HEK293 (cell line): ENCODE data around the gene PTPN9.
A peak's percentile ranks its signal among the peaks of the same experiment; 100 is the strongest.

Experiments used
- EGR2 ChIP-seq: fragments of 450-650 bp; formaldehyde crosslinking; IDR thresholded peaks from 2 replicates; pipeline ENCODE4 v1.5.1; 2016; ENCODE audit warnings: low read depth, missing biosample characterization, missing genetic modification characterization
- ELK4 ChIP-seq: IDR thresholded peaks from 2 replicates; pipeline ENCODE4 v1.6.1; 2011; ENCODE audit warnings: mild to moderate bottlenecking, low read depth, low read length, borderline replicate concordance
- GLIS1 ChIP-seq: fragments of 450-650 bp; formaldehyde crosslinking; IDR thresholded peaks from 2 replicates; pipeline ENCODE4 v1.5.1; 2016; ENCODE audit warnings: missing biosample characterization, missing genetic modification characterization
- KLF17 ChIP-seq: fragments of 450-650 bp; formaldehyde crosslinking; IDR thresholded peaks from 2 replicates; pipeline ENCODE4 v1.5.1; 2016; ENCODE audit warnings: missing biosample characterization, missing genetic modification characterization
- PBX3 ChIP-seq: sonication (generic); formaldehyde crosslinking; IDR thresholded peaks from 2 replicates; pipeline ENCODE4 v1.8.1; 2022; ENCODE audit warnings: mild to moderate bottlenecking, moderate library complexity, missing genetic modification reagents
- PRDM10 ChIP-seq: fragments of 450-650 bp; formaldehyde crosslinking; IDR thresholded peaks from 2 replicates; pipeline ENCODE4 v1.5.1; 2016; ENCODE audit warnings: missing biosample characterization, missing genetic modification characterization
- SCRT1 ChIP-seq: fragments of 450-650 bp; formaldehyde crosslinking; IDR thresholded peaks from 2 replicates; pipeline ENCODE4 v1.5.1; 2016; ENCODE audit warnings: missing biosample characterization, missing genetic modification characterization, borderline replicate concordance
- SP3 ChIP-seq: fragments of 450-650 bp; formaldehyde crosslinking; IDR thresholded peaks from 2 replicates; pipeline ENCODE4 v1.5.1; 2016; ENCODE audit warnings: missing biosample characterization, missing genetic modification characterization
- YY1 ChIP-seq: fragments of 450-650 bp; formaldehyde crosslinking; IDR thresholded peaks from 2 replicates; pipeline ENCODE4 v1.5.1; 2018; ENCODE audit warnings: missing biosample characterization, missing genetic modification characterization
- ZBTB21 ChIP-seq: fragments of 450-650 bp; formaldehyde crosslinking; IDR thresholded peaks from 2 replicates; pipeline ENCODE4 v1.5.1; 2017; ENCODE audit warnings: missing biosample characterization, missing genetic modification characterization
- ZBTB48 ChIP-seq: fragments of 450-650 bp; formaldehyde crosslinking; IDR thresholded peaks from 2 replicates; pipeline ENCODE4 v1.5.1; 2016; ENCODE audit warnings: missing biosample characterization, missing genetic modification characterization
- ZFHX2 ChIP-seq: fragments of 450-650 bp; formaldehyde crosslinking; conservative IDR thresholded peaks from 2 replicates; pipeline ENCODE4 v1.5.1; 2016; ENCODE audit warnings: missing biosample characterization, missing genetic modification characterization
- ZNF10 ChIP-seq: fragments of 450-650 bp; formaldehyde crosslinking; IDR thresholded peaks from 2 replicates; pipeline ENCODE4 v1.5.1; 2017; ENCODE audit warnings: missing biosample characterization, missing genetic modification characterization
- ZNF138 ChIP-seq: fragments of 450-650 bp; formaldehyde crosslinking; IDR thresholded peaks from 2 replicates; pipeline ENCODE4 v1.5.1; 2016; ENCODE audit warnings: missing biosample characterization, missing genetic modification characterization, borderline replicate concordance
- ZNF18 ChIP-seq: fragments of 450-650 bp; formaldehyde crosslinking; IDR thresholded peaks from 2 replicates; pipeline ENCODE4 v1.5.1; 2016; ENCODE audit warnings: missing biosample characterization, missing genetic modification characterization
- ZNF341 ChIP-seq: fragments of 450-650 bp; formaldehyde crosslinking; IDR thresholded peaks from 2 replicates; pipeline ENCODE4; 2016; ENCODE audit warnings: low read depth, missing biosample characterization, missing genetic modification characterization
- ZNF366 ChIP-seq: fragments of 450-650 bp; formaldehyde crosslinking; conservative IDR thresholded peaks from 2 replicates; pipeline ENCODE4 v1.5.1; 2016; ENCODE audit warnings: missing biosample characterization, missing genetic modification characterization
- ZNF48 ChIP-seq: fragments of 450-650 bp; formaldehyde crosslinking; IDR thresholded peaks from 2 replicates; pipeline ENCODE4 v1.5.1; 2016; ENCODE audit warnings: missing biosample characterization, missing genetic modification characterization
- ZNF510 ChIP-seq: fragments of 450-650 bp; formaldehyde crosslinking; IDR thresholded peaks from 2 replicates; pipeline ENCODE4 v1.5.1; 2018; ENCODE audit warnings: mild to moderate bottlenecking, missing genetic modification characterization, missing biosample characterization; ENCODE audit not compliant: insufficient replicate concordance
- ZNF529 ChIP-seq: fragments of 450-650 bp; formaldehyde crosslinking; IDR thresholded peaks from 2 replicates; pipeline ENCODE4 v1.5.1; 2017; ENCODE audit warnings: missing genetic modification characterization, missing biosample characterization; ENCODE audit not compliant: insufficient replicate concordance
- ZNF555 ChIP-seq: fragments of 450-650 bp; formaldehyde crosslinking; conservative IDR thresholded peaks from 2 replicates; pipeline ENCODE4 v1.5.1; 2017; ENCODE audit warnings: missing biosample characterization, mild to moderate bottlenecking, missing genetic modification characterization, inconsistent platforms
- ZNF658 ChIP-seq: fragments of 450-650 bp; formaldehyde crosslinking; IDR thresholded peaks from 2 replicates; pipeline ENCODE4; 2016; ENCODE audit warnings: missing biosample characterization, missing genetic modification characterization
- ZNF660 ChIP-seq: fragments of 450-650 bp; IDR thresholded peaks from 2 replicates; pipeline ENCODE4 v1.5.1; 2018; ENCODE audit warnings: missing biosample characterization, mild to moderate bottlenecking, missing genetic modification characterization
- ZNF664 ChIP-seq: fragments of 450-650 bp; formaldehyde crosslinking; IDR thresholded peaks from 2 replicates; pipeline ENCODE4 v1.5.1; 2016; ENCODE audit warnings: missing biosample characterization, missing genetic modification characterization
- ZNF692 ChIP-seq: fragments of 450-650 bp; formaldehyde crosslinking; IDR thresholded peaks from 2 replicates; pipeline ENCODE4 v1.5.1; 2016; ENCODE audit warnings: missing biosample characterization, missing genetic modification characterization
- ZNF747 ChIP-seq: fragments of 450-650 bp; formaldehyde crosslinking; IDR thresholded peaks from 2 replicates; pipeline ENCODE4 v1.5.1; 2016; ENCODE audit warnings: missing biosample characterization, missing genetic modification characterization
- ZNF768 ChIP-seq: fragments of 450-650 bp; formaldehyde crosslinking; IDR thresholded peaks from 2 replicates; pipeline ENCODE4 v1.5.1; 2018; ENCODE audit warnings: missing biosample characterization, mild to moderate bottlenecking, missing genetic modification characterization
- ZSCAN5A ChIP-seq: fragments of 450-650 bp; formaldehyde crosslinking; IDR thresholded peaks from 2 replicates; pipeline ENCODE4 v1.5.1; 2016; ENCODE audit warnings: missing biosample characterization, missing genetic modification characterization

Gene PTPN9

GRCh38 chr15:75625542-75626347, 46.6 kb upstream of the PTPN9 start, which contains the start of gene SNUPN (continued):
- TF ChIP-seq ZSCAN5A (tag by site-specific recombination): peak; percentile 87
- TF ChIP-seq ZNF18 (tag by site-specific recombination): 0 out of 2 replicates have a peak, but pooled peaks have one; percentile 27
- peak; percentile 77; the same call in 1 of the 2 replicates for TF ChIP-seq PBX3 (CRISPR knock-in tag)
- TF ChIP-seq EGR2 (tag by site-specific recombination): peak; percentile 77
- TF ChIP-seq YY1 (tag by site-specific recombination): 0 out of 2 replicates have a peak, but pooled peaks have one; percentile 3
- TF ChIP-seq ZNF510 (tag by site-specific recombination): no peak
- no peak for TF ChIP-seq ZNF529 (tag by site-specific recombination)
- TF ChIP-seq ZNF747 (tag by site-specific recombination): no peak
- peak; percentile 90 for TF ChIP-seq ZFHX2 (tag by site-specific recombination)
- TF ChIP-seq ZNF660: peak; percentile 76; the same call in 1 of the 2 replicates
- TF ChIP-seq ZNF664: no peak
- TF ChIP-seq SCRT1 (tag by site-specific recombination): no peak
- TF ChIP-seq GLIS1 (tag by site-specific recombination): peak; percentile 81
- peak; percentile 89 for TF ChIP-seq ZNF10 (tag by site-specific recombination)
- peak; percentile 92 for TF ChIP-seq KLF17
- TF ChIP-seq PRDM10 (tag by site-specific recombination): peak; percentile 100
- peak; percentile 100 for TF ChIP-seq ZNF692 (tag by site-specific recombination)
- no peak for TF ChIP-seq ZNF768 (tag by site-specific recombination)
- no peak for TF ChIP-seq ZNF658
- peak; percentile 98 for TF ChIP-seq SP3 (tag by site-specific recombination)
- TF ChIP-seq ZNF366 (tag by site-specific recombination): peak; percentile 82
- peak; percentile 94 for TF ChIP-seq ZNF341 (tag by site-specific recombination)
- TF ChIP-seq ZNF138 (tag by site-specific recombination): no peak
- no peak for TF ChIP-seq ZNF48 (tag by site-specific recombination)
- TF ChIP-seq ZBTB48 (tag by site-specific recombination): peak; percentile 93
- no peak for TF ChIP-seq ZNF555 (tag by site-specific recombination)
- TF ChIP-seq ELK4: 0 out of 2 replicates have a peak, but pooled peaks have one; percentile 59
- TF ChIP-seq ZBTB21 (tag by site-specific recombination): peak; percentile 34; the same call in 1 of the 2 replicates
